SK-MEL-5 (cell line): ENCODE data around the gene NBDY. TPM values are rescaled to one million over a fixed set of nuclear protein-coding genes. Genes with fewer than 3 reads are reported as not detected.
A peak's percentile ranks its signal among the peaks of the same experiment; 100 is the strongest.
"Not testable (repeated sequence)": the region's sequence is repeated elsewhere in the genome, so short reads cannot be mapped to it uniquely, and the experiment has no call there.

Experiments
- DNase-seq: peaks from one replicate; pipeline ENCODE4 v3.0.0-alpha.2; 2016; ENCODE audit warnings: low read depth, low spot score
- in situ Hi-C: cut with HindIII; loops from 2 replicates; pipeline ENCODE4 v1.10.0; 2016; ENCODE audit warnings: low sequenced_read_pairs, high pct_unique_total_duplicates, low pct_unique_long_range_greater_than_20kb
- total RNA-seq: library from RNA; depleted of rRNA; stranded (reverse); fragments of >200 nt; shearing (Covaris generic); gene quantifications from 2 replicates; pipeline ENCODE4 v1.2.3, GENCODE V29; 2014

The NBDY gene
- total RNA-seq, 1 experiment from 2014 or later, result 6.5 TPM

DNA sequence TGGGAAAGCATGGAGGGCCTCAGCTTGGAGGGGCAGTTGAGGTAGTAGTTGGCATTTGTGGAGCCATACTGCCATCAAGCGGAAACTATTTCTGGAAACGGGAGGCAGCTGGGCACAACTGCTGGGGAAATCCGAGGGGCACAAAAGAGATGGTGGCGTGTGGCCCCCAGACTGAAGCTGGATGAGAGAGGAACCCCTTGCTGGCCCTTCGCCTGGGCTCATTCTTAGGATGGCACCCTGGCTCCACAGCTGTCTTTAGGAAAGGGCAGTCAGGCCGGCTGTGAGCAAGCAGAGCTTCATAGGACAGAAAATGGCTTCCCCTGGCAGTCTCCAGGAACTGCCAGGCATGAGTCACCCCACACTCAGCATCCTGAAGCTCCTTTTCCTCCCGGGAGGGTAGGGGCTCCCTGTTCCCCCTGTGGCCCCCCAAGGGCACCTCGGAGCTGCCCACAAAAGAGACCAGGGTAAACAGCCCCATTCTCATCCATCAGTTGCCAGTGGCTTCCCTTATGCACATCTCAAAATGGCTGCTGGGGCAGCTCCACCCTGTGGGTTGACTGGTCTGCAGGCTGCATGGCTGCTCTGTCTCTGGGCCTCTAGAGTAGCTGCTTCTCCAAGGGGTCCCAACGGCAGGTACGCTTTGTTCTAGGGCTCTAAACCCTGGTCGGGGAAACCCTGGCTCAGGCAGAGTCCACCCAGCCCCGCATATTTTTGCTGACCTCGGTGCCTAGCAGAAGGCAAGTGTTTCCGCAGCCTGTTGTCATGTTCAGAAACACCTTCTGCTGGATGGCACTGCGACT, 64.7 kb downstream of the NBDY start:
- no peak for DNase-seq
- in situ Hi-C loops, result no loop called here

DNA sequence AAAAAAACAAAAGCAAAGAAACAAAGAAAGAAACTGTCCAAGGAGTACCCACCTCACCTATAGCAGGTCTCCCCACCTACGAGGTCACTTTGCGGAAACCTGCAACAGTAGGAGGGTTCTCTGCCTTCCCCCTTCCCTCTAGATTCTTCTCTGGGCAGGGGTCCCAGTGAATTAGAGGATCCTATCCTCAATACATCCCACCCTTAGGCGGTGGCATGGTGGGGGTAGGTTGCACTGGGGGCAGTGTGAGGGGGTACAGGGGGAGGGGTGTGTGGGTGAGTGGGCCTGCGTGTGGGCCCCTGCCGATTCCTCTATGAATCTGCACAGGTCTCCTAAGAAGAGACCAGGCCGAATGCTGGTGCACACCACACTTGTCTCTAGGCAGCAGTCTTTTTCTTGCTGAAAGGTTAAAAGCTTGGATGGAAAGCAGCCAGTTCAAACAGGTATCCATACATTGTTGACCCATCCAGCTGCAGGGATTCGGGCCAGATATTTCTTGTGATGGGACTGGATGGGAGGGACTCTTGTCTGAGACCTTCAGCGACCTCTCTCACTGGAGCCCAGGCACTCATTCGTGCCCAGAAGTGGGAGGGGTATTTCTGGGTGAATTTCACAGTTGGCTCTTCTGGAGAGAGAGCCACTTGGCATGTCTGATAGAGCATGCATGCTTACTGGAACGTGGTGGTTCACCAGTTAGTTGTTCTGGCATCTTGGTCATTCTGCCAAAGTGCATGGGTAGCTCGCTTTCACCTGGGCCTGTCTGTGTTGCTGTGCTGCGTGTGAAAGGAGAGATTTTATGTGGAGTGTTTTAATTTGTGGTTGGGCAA, 65.6 kb downstream of the NBDY start:
- in situ Hi-C loops, result no loop called here
- DNase-seq, result no peak

DNA sequence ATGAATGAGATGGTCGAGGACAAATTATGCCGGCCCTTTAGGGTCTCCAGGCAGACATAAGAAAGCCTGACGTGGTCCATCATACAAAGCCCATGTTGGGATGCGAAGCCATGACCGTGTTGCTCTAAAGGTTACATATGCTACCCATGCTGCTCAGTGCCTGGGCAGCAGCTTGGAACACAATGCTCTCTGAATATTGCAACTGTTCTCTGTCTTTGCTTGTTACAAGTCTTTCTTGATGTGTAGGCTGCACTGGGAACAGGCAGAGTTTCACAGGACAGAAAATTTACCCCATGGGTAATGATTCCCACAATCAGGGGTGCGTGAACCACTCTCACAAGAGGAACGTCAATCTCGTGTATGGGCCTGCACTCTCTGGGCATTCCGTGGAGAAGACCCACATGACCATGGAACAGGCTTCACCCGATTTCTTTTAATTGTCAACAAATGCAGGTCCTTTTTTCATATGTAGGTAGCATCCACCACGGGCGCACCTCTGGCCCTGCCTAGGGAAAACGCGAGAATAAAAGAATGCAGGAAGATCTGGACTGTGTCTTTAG, 66.3 kb downstream of the NBDY start:
- DNase-seq, result no peak
- in situ Hi-C loops, result no loop called here

DNA sequence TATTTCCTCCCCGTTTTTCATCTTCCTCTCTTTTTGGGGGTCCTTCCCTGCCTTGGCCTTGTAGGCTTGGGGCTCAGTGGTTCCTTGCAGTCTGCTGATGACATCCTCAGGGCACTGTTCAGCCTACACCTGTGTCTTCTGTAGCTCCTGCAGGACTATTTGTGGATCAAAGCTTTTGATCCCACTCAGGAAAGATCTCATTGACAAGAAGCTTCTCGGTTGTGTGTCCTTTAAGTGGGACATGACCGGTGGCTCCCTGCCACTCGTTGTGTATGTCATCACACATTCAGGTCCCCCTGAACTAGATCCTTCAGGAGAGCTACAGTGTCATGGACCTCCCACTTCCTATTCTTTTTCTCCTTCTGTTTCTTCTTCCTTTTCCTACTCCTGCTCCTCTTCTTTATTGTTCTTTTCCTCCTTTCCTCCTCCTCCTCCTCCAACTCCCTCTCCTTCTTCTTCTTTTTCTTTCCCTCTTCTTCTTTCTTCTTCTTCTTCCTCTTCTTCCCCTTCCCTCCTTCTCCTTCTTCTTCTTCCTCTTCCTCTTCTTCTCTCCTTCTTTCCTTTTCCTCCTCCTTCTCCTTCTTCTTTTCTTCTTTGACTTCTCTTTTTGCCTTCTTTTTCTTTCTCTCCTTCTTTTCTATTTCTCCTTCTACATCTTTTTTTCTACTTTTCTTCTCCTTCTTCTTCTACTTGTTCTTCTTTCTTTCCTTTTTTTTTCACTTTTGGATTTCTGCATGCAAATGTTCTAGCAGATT, 67.8 kb downstream of the NBDY start:
- in situ Hi-C loops, result no loop called here
- DNase-seq, result no peak

DNA sequence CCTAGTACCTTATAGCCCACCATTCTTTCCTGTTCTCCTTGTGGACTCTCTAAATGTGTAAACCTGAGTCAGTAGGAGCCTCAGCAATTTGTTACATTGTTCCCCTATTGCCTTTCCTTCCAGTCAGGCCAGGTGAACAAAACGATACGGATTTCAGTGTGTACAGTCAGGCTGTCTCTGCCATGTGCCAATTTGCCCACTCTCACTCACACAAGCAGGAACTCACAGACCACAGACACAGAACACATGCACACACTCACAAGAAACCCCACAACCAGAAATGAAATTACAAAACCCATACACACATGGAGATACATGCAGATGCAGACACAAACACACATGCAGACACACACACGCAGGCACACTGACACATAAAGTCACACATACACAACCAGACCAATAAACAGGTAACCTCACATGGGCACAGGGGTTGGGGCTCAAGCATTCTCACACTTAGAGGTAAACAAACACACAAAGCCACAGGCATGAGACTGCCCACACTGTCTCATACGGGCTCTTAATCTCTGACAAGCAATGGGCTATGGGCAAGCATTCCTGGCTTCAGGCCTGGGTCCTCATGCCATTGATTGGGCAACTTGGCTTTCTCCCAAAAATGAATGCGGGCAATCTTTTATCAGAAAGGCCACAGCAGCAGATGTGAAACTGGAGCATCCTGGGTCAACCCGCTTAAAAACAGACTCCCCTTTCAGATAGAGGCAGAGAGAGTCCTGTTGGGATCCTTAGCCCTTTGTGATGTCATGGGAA, 68.7 kb downstream of the NBDY start:
- peak; percentile 3 for DNase-seq
- in situ Hi-C loops, result no loop called here

DNA sequence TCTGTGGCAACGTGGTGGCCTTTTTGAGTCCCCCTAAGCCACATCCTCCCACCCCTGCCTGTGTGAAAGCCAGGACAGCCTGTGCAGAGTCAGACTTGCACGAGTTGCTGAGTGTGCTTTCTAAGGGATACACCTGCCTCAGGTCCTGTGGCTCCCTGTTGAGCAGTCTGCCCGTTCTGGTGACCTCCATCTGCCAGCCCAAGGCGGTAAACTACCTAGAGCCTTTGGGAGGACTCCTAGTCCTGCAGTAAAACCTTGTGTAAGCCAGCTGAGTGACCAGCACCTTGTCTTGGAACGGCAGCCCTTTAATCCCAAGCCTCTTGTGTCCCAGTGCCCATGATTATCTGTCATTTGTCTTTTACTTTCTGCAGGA, 69.3 kb downstream of the NBDY start:
- in situ Hi-C loops, result no loop called here
- DNase-seq, result no peak

DNA sequence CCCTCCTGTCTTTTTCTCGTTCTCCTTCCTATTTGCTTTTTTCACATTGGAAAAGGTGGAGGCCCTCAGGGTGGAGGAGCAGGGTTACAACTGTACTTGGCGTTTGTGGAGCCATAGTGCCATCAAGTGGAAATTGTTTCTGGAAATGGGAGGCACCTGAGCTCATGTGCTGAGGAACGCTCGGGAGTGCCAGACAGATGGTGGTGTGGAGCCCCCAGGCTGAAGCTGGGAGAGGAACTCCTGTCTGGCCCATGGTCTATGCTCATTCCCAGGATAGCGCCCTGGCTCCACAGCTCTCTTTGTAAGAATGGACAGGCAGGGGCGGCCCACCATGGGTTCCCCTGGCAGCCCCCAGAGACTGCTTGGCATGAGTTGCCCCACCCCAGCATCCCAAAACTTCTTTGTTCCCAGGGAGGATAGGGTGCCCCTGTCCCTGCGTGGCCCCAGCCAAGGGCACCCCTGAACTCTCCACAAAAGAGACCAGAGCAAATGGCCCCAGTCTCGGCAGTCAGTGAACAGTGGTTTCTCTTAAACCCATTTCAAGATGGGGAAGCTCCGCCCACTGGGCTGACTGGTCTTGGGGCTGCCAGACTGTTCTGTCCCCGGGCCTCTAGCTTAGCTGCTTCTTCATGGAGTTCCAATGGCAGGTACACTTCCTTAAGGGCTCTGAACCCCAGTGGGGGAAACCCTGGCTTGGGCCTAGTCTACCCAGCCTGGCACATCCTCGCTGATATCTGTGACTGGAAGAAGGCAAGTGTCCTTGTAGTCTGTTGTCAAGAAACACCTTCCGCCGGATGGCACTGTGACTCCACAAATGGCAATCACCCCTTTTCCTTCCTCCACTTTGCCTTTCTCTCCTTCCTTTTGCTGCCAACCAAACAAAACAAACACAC, 70.1 kb downstream of the NBDY start:
- in situ Hi-C loops, result no loop called here
- DNase-seq, result no peak

DNA sequence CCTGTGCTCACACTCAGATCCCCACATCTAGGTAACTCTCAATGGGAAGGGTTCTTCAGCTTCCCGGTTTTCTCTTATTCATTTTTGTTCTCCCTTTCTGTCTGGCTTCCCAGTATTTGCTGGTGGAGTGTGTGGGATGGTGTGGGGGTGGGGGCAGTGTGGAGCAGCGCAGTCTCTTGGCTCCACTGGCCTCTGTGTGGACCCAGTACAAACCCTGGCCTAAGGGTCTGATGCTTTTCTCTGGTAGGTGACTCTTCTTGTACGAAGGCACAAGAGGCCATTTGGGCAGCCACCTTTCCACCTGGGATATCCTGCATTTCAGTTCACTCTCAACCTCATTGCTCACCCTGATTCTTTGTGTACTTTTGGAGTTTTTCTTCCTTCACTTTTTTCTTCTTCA, 71.3 kb downstream of the NBDY start:
- no peak for DNase-seq
- in situ Hi-C loops, result no loop called here

DNA sequence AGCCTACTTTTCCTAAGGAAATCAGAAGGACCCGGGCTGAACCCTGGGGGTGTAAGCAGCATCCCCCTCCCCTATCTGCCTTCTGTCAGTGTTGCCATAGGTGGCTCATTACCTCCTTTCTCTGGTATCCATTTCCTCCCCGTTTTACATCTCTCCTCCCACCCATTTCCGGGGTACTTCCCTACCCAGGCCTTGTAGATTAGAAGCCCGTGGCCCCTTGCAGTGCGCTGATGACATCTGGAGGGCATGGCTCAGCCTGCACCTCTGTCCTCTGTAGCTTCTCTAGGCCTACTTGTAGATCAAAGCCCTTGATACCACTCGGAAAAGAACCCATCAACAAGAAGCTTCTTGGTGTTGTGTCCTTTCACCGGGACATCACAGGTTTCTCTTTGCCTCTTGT, 71.8 kb downstream of the NBDY start:
- in situ Hi-C loops, result no loop called here
- no peak for DNase-seq

DNA sequence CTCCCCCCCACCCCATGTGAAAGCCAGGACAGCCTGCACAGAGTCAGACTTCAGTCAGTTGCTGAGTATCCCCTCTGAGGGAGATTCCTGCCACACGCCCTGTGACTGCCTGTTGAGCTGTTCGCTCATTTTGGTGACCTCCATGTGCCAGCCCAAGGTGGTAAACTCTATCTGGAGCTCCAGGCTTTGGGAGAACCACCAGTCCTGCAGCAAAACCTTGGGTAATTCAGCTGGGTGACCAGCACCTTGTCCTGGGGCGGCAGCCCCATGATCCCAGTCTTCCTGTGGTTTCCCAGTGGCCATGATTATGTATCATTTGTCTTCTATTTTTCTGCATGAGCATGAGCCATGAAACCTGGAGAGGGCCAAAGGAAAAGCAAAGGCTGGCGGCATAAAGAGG, 73.4 kb downstream of the NBDY start:
- in situ Hi-C loops, result no loop called here
- DNase-seq, result no peak

DNA sequence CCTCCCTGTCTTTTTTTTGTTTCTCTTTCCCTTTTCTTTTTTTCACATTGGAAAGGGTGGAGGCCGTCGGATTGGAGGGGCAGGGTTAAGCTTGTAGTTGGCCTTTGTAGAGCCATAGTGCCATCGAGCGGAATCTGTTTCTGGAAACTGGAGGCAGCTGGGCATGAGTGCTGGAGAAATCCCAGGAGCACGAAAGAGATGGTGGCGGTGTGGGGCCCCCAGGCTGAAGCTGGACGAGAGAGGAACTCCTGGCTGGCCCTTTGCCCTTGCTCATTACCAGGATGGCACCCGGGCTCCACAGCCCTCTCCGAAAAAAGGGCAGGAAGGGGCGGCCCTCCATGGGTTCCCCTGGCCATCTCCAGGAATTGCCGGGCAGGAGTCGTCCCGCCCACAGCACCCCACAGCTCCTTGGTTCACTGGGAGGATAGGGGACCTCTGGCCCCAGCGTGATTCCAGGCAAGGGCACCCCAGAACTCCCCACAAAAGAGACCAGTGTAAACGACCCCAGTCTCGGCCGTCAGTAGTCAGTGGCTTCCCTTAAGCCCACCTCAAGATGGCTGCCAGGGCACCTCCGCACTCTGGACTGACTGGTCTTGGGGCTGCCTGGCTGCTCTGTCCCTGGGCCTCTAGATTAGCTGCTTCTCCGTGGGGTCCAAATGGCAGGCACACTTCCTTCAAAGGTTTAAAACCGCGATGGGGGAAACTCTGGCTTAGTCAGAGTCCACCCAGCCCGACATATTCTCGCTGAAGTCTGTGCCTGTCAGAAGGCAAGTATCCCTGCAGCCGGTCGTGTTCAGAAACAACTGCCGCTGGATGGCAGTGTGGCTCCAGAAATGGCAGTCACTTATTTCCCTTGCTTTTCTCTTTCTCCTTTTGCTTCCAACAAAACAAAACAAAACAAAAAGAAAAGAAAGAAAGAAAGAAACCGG, 74.1 kb downstream of the NBDY start:
- in situ Hi-C loops, result no loop called here

DNA sequence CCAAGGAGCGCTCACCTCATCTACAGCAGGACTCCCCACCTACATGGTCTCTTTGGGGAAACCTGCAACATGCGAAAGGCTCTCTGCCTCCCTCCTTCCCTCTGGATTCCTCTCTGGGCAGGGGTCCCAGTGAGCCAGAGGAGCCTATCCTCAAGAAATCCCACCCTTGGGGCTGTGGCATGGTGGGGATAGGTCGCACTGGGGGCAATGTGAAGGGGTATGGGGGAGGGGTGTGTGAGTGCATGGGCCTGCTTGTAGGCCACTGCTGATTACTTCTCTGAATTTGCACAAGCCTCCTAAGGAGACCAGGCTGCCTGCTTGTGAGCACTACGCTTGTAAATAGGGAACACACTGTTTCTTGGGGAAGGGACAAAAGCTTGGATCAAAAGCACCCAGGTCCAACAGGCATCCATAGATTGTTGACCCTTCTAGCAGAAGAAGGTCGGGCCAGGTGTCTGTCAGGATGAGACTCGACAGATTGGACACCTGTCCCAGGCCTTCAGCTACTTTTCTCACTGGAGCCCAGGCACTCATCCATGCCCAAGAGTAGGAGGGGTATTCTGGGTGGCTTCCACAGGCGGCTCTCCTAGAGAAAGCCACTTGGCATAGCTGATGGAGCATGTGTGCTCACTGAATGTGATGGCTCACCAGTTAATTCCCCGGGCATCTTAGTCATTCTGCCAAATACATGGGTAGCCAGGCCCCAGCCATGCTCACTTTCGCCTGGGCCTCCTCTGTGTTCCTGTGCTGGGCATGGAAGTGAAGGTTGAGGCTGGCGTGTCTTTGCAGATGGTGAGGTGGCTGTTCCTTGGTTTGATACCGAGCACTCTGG, 75.0 kb downstream of the NBDY start:
- DNase-seq, result no peak
- in situ Hi-C loops, result no loop called here

More for the DNA sequence above, 74.1 kb downstream of the NBDY start:
- peak; percentile 57 for DNase-seq

DNA sequence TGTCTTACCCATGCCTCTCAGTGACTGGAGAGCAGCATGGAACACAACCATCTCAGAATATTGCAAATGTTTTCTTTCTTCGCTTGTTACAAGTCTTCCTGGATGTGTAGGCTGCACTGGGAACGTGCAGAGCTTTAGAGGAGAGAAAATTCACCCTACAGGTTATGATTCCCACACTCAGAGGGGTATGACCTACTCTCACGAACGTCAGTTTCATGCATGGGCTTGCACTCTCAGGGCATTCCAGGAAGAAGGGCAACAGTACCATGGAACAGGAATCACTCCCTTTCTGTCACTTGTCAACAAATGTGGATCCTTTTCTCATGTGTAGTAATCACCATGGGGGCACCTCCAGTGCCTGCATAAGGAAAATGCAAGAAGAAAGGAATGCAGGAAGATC, 75.8 kb downstream of the NBDY start:
- in situ Hi-C loops, result no loop called here
- DNase-seq, result no peak

DNA sequence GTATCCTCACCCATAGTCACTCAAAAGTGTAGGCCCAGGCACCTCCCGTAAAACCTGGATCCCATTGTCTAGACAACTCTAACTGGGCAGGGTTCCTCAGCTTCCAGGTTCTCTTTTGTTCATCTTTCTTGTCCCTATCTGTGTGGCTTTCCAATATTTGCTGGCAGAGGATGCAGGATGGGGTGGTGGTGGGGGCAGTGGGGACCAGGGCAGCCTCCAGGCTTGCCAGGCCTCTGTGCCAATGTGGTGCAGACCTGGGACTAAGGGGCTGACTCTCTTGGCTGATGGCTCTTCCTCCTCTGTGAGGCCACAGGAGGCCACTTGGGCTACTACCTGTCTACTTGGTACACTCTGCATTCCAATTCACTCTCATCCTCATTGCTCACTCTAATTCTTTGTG, 76.4 kb downstream of the NBDY start:
- no peak for DNase-seq
- in situ Hi-C loops, result no loop called here

DNA sequence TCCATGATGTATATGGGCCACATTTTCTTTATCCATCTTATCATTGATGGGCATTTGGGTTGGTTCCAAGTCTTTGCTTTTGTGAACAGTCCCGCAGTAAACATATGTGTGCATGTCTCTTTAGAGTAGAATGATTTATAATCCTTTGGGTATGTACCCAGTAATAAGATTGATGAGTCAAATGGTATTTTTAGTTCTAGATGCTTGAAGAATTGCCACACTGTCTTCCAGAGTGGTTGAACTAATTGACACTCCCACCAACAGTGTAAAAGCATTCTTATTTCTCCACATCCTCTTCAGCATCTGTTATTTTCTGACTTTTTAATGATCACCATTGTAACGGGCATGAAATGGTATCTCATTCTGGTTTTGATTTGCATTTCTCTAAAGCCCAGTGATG, 77.1 kb downstream of the NBDY start:
- in situ Hi-C loops, DNase-seq: not testable (repeated sequence)
